Endothelial cell of umbilical vein (primary cell): ENCODE data around the gene KIAA0232. TPM values are rescaled to one million over a fixed set of nuclear protein-coding genes. Genes with fewer than 3 reads are reported as not detected.

Experiments used
- BruUV-seq: library from RNA; stranded (reverse); fragments of 400-500 nt; replicated peaks from 2 replicates; lab custom pipeline; 2021; lab: Mats Ljungman, UMichigan
- CTCF ChIA-PET: fragments of 300-600, 350-600 bp; sonication (Branson Sonifier 250); formaldehyde crosslinking; loops from one replicate; lab custom pipeline; 2021; ENCODE audit warnings: antibody characterized with exemption, inconsistent platforms; lab: Charles Lee
- POLR2A ChIA-PET: fragments of 300-600, 350-600 bp; sonication (Branson Sonifier 250); formaldehyde crosslinking; loops from one replicate; lab custom pipeline; 2021; ENCODE audit warnings: antibody characterized with exemption, inconsistent platforms; lab: Charles Lee
- DNase-seq: peaks from one replicate; pipeline ENCODE4 v3.0.0-alpha.2; 2011; ENCODE audit warnings: low read depth, low spot score
- FAIRE-seq: peaks from 2 replicates; lab custom pipeline; 2011; peaks lifted over from hg19 to GRCh38; lab: Jason Lieb, UNC
- H2AFZ ChIP-seq: 2 replicates; pipeline ENCODE4 v1.6.0; 2012; ENCODE audit warnings: low read depth, low read length, control low read depth, inconsistent platforms
- H3K27ac ChIP-seq: 2 replicates; pipeline ENCODE4 v1.5.1; 2011; ENCODE audit warnings: low read depth, mild to moderate bottlenecking, control low read depth, low read length, moderate library complexity; ENCODE audit not compliant: insufficient read depth
- H3K27me3 ChIP-seq, 2 experiments: 2 replicates each; pipeline versions ENCODE4 v1.6.0 to v1.6.1; 2011; ENCODE audit warnings: low read length in 2 of 2, mixed read lengths in 1 of 2; ENCODE audit not compliant: control insufficient read depth in 2 of 2, insufficient read depth in 2 of 2
- H3K36me3 ChIP-seq, 2 experiments: 2 replicates in 1 of 2; 3 replicates in 1 of 2; pipeline ENCODE4 v1.5.1; 2011; ENCODE audit warnings: low read length in 2 of 2, mild to moderate bottlenecking in 1 of 2, moderate library complexity in 1 of 2; ENCODE audit not compliant: control insufficient read depth in 2 of 2, insufficient read depth in 2 of 2; ENCODE audit errors: extremely low read depth in 1 of 2
- H3K4me1 ChIP-seq: 3 replicates; pipeline ENCODE4 v1.5.1; 2011; ENCODE audit warnings: mild to moderate bottlenecking, low read length; ENCODE audit not compliant: control insufficient read depth, insufficient read depth; ENCODE audit errors: extremely low read depth
- H3K4me2 ChIP-seq: 2 replicates; pipeline ENCODE4 v1.6.1; 2011; ENCODE audit warnings: low read length, control low read depth, mixed read lengths; ENCODE audit not compliant: insufficient read depth
- H3K4me3 ChIP-seq, 3 experiments: fragments of 200-600 bp in 1 of 3; sonication (generic), shearing (Covaris generic) in 1 of 3; replicated peaks in 1 of 3; 2 replicates each; pipeline ENCODE4 v1.5.1; 2011 to 2016; ENCODE audit warnings: control low read depth in 3 of 3, low read length in 3 of 3, mild to moderate bottlenecking in 2 of 3, inconsistent platforms in 1 of 3, low read depth in 1 of 3, moderate library complexity in 1 of 3; ENCODE audit not compliant: insufficient read depth in 1 of 3
- H3K79me2 ChIP-seq: 2 replicates; pipeline ENCODE4 v1.6.0; 2012; ENCODE audit warnings: low read length, inconsistent platforms; ENCODE audit not compliant: control insufficient read depth, insufficient read depth
- H3K9ac ChIP-seq: replicated peaks from 2 replicates; pipeline ENCODE3; 2011; ENCODE audit warnings: low read length, control low read depth; ENCODE audit not compliant: insufficient read depth; ENCODE audit errors: extremely low read depth
- H3K9me1 ChIP-seq: replicated peaks from 3 replicates; pipeline ENCODE4 v1.6.0; 2011; ENCODE audit warnings: mild to moderate bottlenecking, low read length; ENCODE audit not compliant: control insufficient read depth, insufficient read depth; ENCODE audit errors: extremely low read depth
- H3K9me3 ChIP-seq: replicated peaks from 2 replicates; pipeline ENCODE4 v1.5.1; 2012; ENCODE audit warnings: low read length, inconsistent platforms; ENCODE audit not compliant: control insufficient read depth, insufficient read depth
- H4K20me1 ChIP-seq: replicated peaks from 2 replicates; pipeline ENCODE3; 2011; ENCODE audit warnings: mild to moderate bottlenecking, low read length; ENCODE audit not compliant: control insufficient read depth, insufficient read depth; ENCODE audit errors: extremely low read depth
- EZH2 ChIP-seq: IDR thresholded peaks from 2 replicates; pipeline ENCODE4 v1.6.1; 2012; ENCODE audit warnings: borderline replicate concordance, low read depth, mild to moderate bottlenecking, moderate library complexity, low read length, inconsistent platforms; ENCODE audit not compliant: severe bottlenecking
- FOS ChIP-seq: IDR thresholded peaks from 2 replicates; pipeline ENCODE4 v1.6.1; 2011; ENCODE audit warnings: mild to moderate bottlenecking, low read length, moderate library complexity, borderline replicate concordance; ENCODE audit not compliant: insufficient read depth
- GATA2 ChIP-seq: IDR thresholded peaks from 2 replicates; pipeline ENCODE4 v1.7.0; 2011; ENCODE audit warnings: low read depth, mild to moderate bottlenecking, moderate library complexity, mixed read lengths, low read length; ENCODE audit not compliant: insufficient read length, insufficient read depth
- JUN ChIP-seq: IDR thresholded peaks from 2 replicates; pipeline ENCODE4 v1.6.1; 2011; ENCODE audit warnings: borderline replicate concordance, low read depth; ENCODE audit not compliant: insufficient read length, insufficient read depth
- MYC ChIP-seq: IDR thresholded peaks from one replicate; pipeline ENCODE4 v1.6.1; 2011; ENCODE audit warnings: mild to moderate bottlenecking, low read depth, low read length
- POLR2A ChIP-seq: IDR thresholded peaks from 2 replicates; pipeline ENCODE4 v1.6.1; 2012; ENCODE audit warnings: low read depth, mild to moderate bottlenecking, control low read depth, low read length
- dilution Hi-C: fragments of 300-500 bp; cut with MboI; formaldehyde crosslinking; loops from one replicate; pipeline ENCODE4 v1.15.0; 2019; ENCODE audit warnings: low sequenced_read_pairs; ENCODE audit not compliant: extremely low pct_ligation_motif_present
- intact Hi-C: fragments of 100-400 bp; cut with micrococcal nuclease; formaldehyde crosslinking; loops from one replicate; pipeline ENCODE4 v1.10.0; 2022
- polyA plus RNA-seq, 4 experiments: library from polyadenylated mRNA; depleted of rRNA in 3 of 4; stranded (reverse) in 3 of 4; unstranded in 1 of 4; fragments of >200 nt; gene quantifications; 2 replicates each; pipeline versions ENCODE4 v1.2.1 to v1.2.3, GENCODE V29; 2011 to 2012; ENCODE audit warnings: missing spikeins in 1 of 4
- total RNA-seq: library from RNA; stranded (reverse); gene quantifications from 2 replicates; pipeline ENCODE4 v1.2.3, GENCODE V29; 2021
- TF ChIP-seq, protein P1 (sequence below), 2 donors: IDR thresholded peaks; 1 replicate in 1 of 2; 2 replicates in 1 of 2; pipeline ENCODE4 v1.5.1; 2011; ENCODE audit warnings: low read length in 2 of 2, mild to moderate bottlenecking in 2 of 2, moderate library complexity in 2 of 2, control low read depth in 1 of 2, inconsistent platforms in 1 of 2, low read depth in 1 of 2; ENCODE audit not compliant: insufficient read depth in 1 of 2; ENCODE audit errors: extremely low read depth in 1 of 2

Gene KIAA0232
- total and polyA plus RNA-seq, 2 donors (not counting 3 experiments of a cell fraction or from before 2014, with no cell fraction given), result 5.3 to 18.4 TPM

- intact Hi-C loops (no loop called here), dilution Hi-C loops (no loop called here)
- Histone ChIP-seq H3K4me2 (no peak overlapping the region), H3K79me2 (peaks cover 38% of the 10 kb centered on the region), H3K9me3 (no peaks in the 10 kb centered on the region), H3K27ac (no peak overlapping the region), H3K4me1 (no peaks in the 10 kb centered on the region), H3K27me3 (no peaks in the 10 kb centered on the region), H3K4me3 (no peak overlapping the region), H3K36me3 (peaks cover 0 to 6% of the 10 kb centered on the region in 2 experiments), H3K9ac (no peak overlapping the region), H4K20me1 (peaks cover 4% of the 10 kb centered on the region), H3K9me1 (no peaks in the 10 kb centered on the region), H2AFZ (no peak overlapping the region)
- no TSS peak for BruUV-seq
- DNase-seq (no peak), FAIRE-seq (no peak)
- no peak for TF ChIP-seq MYC
- TF ChIP-seq JUN, result no peak
- no peak for TF ChIP-seq GATA2
- TF ChIP-seq, protein P1, sequence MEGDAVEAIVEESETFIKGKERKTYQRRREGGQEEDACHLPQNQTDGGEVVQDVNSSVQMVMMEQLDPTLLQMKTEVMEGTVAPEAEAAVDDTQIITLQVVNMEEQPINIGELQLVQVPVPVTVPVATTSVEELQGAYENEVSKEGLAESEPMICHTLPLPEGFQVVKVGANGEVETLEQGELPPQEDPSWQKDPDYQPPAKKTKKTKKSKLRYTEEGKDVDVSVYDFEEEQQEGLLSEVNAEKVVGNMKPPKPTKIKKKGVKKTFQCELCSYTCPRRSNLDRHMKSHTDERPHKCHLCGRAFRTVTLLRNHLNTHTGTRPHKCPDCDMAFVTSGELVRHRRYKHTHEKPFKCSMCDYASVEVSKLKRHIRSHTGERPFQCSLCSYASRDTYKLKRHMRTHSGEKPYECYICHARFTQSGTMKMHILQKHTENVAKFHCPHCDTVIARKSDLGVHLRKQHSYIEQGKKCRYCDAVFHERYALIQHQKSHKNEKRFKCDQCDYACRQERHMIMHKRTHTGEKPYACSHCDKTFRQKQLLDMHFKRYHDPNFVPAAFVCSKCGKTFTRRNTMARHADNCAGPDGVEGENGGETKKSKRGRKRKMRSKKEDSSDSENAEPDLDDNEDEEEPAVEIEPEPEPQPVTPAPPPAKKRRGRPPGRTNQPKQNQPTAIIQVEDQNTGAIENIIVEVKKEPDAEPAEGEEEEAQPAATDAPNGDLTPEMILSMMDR (IDR thresholded peaks at IDR 0.05; ENCODE audit: extremely low read depth in 1 of 2, insufficient read depth in 1 of 2, low read depth in 1 of 2, low read length in 2 of 2), result no peak
- ChIA-PET CTCF (interaction anchor here (1.3 kb wide), 1 partner anchor 14 kb away, joined by 4 read pairs; no protein-coding TSS in a partner anchor), POLR2A (no interaction called here)
Measured at GRCh38 chr4:6825403-6825802, 42.9 kb downstream of the KIAA0232 start.

DNA sequence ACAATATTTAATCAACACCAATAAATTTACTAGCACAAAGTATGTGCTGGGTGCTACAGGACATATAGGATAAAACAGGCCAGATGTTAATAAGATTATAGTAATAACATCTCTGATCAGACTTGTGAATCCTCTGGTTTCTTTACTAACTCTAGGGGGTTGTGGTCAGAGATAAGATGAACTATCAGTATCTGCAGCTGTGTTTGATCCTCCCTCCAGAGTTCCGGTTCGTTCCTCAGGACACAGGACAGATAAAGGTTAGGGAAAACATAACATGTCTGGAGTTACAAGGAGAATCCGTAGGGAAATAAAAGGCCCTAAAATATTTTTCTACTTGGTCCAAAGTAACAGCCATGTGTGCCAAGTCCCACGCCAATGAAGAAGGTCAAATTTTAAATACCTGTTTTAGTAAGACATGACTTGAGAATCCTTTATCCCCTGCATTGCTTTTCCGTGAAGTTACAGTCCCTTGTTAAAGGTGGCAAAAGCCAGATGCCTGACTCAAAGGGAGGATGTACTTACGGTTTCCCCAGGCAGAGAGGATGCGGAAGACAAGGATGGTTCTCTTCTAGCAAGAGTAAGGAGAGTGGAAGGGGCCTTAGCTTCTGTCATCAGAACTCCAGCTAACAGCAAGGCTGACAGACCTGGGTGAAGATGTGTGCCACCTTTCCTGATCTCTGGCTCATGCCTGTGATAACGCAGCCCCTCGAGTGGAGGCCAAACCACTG lies 44.4 kb downstream of the KIAA0232 start:
- H3K4me3 ChIP-seq, result no peak overlapping the region
- TF ChIP-seq POLR2A, result no peak
- TF ChIP-seq GATA2, result no peak
- TF ChIP-seq MYC, result no peak
- no peak for TF ChIP-seq FOS
- no peak for TF ChIP-seq EZH2
- no peak for TF ChIP-seq JUN
- no TSS peak for BruUV-seq
- no peak overlapping the region for H3K4me2 ChIP-seq
- no peaks in the 10 kb centered on the region for H3K27me3 ChIP-seq
- H4K20me1 ChIP-seq, result no peaks in the 10 kb centered on the region
- DNase-seq, result no peak
- H3K9ac ChIP-seq, result no peak overlapping the region
- ChIA-PET POLR2A (no interaction called here), CTCF (interaction anchor here (1.3 kb wide), 1 partner anchor 12 kb away, joined by 4 read pairs; no protein-coding TSS in a partner anchor)
- H3K4me1 ChIP-seq, result no peaks in the 10 kb centered on the region
- no peak overlapping the region for H2AFZ ChIP-seq
- H3K9me1 ChIP-seq, result no peaks in the 10 kb centered on the region
- intact Hi-C loops, result no loop called here
- no peak for FAIRE-seq
- dilution Hi-C loops, result no loop called here
- no peaks in the 10 kb centered on the region for H3K9me3 ChIP-seq
- H3K27ac ChIP-seq, result no peak overlapping the region
- peaks cover 30% of the 10 kb centered on the region for H3K79me2 ChIP-seq
- peaks cover 0 to 10% of the 10 kb centered on the region in 2 experiments for H3K36me3 ChIP-seq
